Measurements from ENCODE around the gene HS6ST2. TPM values are rescaled to one million over a fixed set of nuclear protein-coding genes. Genes with fewer than 3 reads are reported as not detected.

The HS6ST2 gene
- total RNA-seq, 2 experiments from 2014 or later = 0.75 to 0.81 TPM

- ChIA-PET CTCF (no interaction called here), POLR2A (no interaction called here)
- Mint-ChIP-seq H3K9me3 (no peaks in the 10 kb centered on the region), H3K36me3 (no peaks in the 10 kb centered on the region), H3K4me3 (no peak overlapping the region), H3K4me1 (ENCODE audit: low read depth) (no peaks in the 10 kb centered on the region), H3K27ac (no peak overlapping the region), H3K27me3 (peaks cover 2% of the 10 kb centered on the region)
- DNase-seq = no peak
- intact Hi-C loops (cut with micrococcal nuclease) = no loop called here
Measured at GRCh38 chrX:132802033-132802432, 156.4 kb downstream of the HS6ST2 start.

GRCh38 chrX:132795181-132795580 is 163.2 kb downstream of the HS6ST2 start:
- Mint-ChIP-seq H3K27me3 (peaks cover 2% of the 10 kb centered on the region), H3K27ac (no peak overlapping the region), H3K9me3 (no peaks in the 10 kb centered on the region), H3K4me3 (no peak overlapping the region), H3K4me1 (ENCODE audit: low read depth) (no peaks in the 10 kb centered on the region), H3K36me3 (no peaks in the 10 kb centered on the region)
- intact Hi-C loops (cut with micrococcal nuclease) = no loop called here
- ChIA-PET CTCF (no interaction called here), POLR2A (no interaction called here)
- DNase-seq = no peak

GRCh38 chrX:132791714-132792113 is 166.7 kb downstream of the HS6ST2 start:
- ChIA-PET POLR2A (interaction anchor here (0.7 kb wide), 1 partner anchor 18 kb away, joined by 3 read pairs; no protein-coding TSS in a partner anchor), CTCF (interaction anchor here (0.7 kb wide), 1 partner anchor 11 kb away, joined by 3 read pairs; no protein-coding TSS in a partner anchor)
- no peak overlapping the region for H3K27ac Mint-ChIP-seq
- H3K27me3 Mint-ChIP-seq = no peaks in the 10 kb centered on the region
- no peaks in the 10 kb centered on the region for H3K9me3 Mint-ChIP-seq
- intact Hi-C loops (cut with micrococcal nuclease) = no loop called here
- H3K4me3 Mint-ChIP-seq = no peak overlapping the region
- no peak for DNase-seq
- no peaks in the 10 kb centered on the region for H3K36me3 Mint-ChIP-seq
- no peaks in the 10 kb centered on the region for H3K4me1 Mint-ChIP-seq (ENCODE audit: low read depth)

GRCh38 chrX:132790329-132790728 is 168.1 kb downstream of the HS6ST2 start:
- H3K4me3 Mint-ChIP-seq = no peak overlapping the region
- H3K27me3 Mint-ChIP-seq = no peaks in the 10 kb centered on the region
- ChIA-PET POLR2A (no interaction called here), CTCF (no interaction called here)
- DNase-seq = no peak
- no peaks in the 10 kb centered on the region for H3K9me3 Mint-ChIP-seq
- H3K36me3 Mint-ChIP-seq = no peaks in the 10 kb centered on the region
- no peak overlapping the region for H3K27ac Mint-ChIP-seq
- H3K4me1 Mint-ChIP-seq (ENCODE audit: low read depth) = peaks cover 3% of the 10 kb centered on the region
- intact Hi-C loops (cut with micrococcal nuclease) = no loop called here

- Mint-ChIP-seq H3K4me3 (no peak overlapping the region), H3K9me3 (no peaks in the 10 kb centered on the region), H3K27me3 (no peaks in the 10 kb centered on the region), H3K36me3 (no peaks in the 10 kb centered on the region), H3K4me1 (ENCODE audit: low read depth) (peaks cover 3% of the 10 kb centered on the region), H3K27ac (no peak overlapping the region)
- DNase-seq = no peak
- ChIA-PET CTCF (interaction anchor here (0.9 kb wide), 1 partner anchor 11 kb away, joined by 3 read pairs; no protein-coding TSS in a partner anchor), POLR2A (interaction anchor here (1.3 kb wide), 1 partner anchor 11 kb away, joined by 4 read pairs; no protein-coding TSS in a partner anchor)
- intact Hi-C loops (cut with micrococcal nuclease) = loop anchor here (1.0 kb wide), 1 partner anchor 11 kb away; no protein-coding TSS in a partner anchor
Measured at GRCh38 chrX:132786217-132786616, 172.2 kb downstream of the HS6ST2 start.

- Mint-ChIP-seq H3K9me3 (no peaks in the 10 kb centered on the region), H3K4me1 (ENCODE audit: low read depth) (peaks cover 24% of the 10 kb centered on the region), H3K4me3 (no peak overlapping the region), H3K27me3 (no peaks in the 10 kb centered on the region), H3K27ac (no peak overlapping the region), H3K36me3 (no peaks in the 10 kb centered on the region)
- POLR2A ChIA-PET = no interaction called here
- intact Hi-C loops (cut with micrococcal nuclease) = loop anchor here (5.0 kb wide), 1 partner anchor 962 kb away; no protein-coding TSS in a partner anchor
- CTCF ChIA-PET = no interaction called here
- no peak for DNase-seq
Measured at GRCh38 chrX:132778917-132779316, 179.5 kb downstream of the HS6ST2 start.

GRCh38 chrX:132776486-132777210 is 181.8 kb downstream of the HS6ST2 start:
- no peaks in the 10 kb centered on the region for H3K9me3 Mint-ChIP-seq
- peaks cover 24% of the 10 kb centered on the region for H3K4me1 Mint-ChIP-seq (ENCODE audit: low read depth)
- ChIA-PET POLR2A (no interaction called here), CTCF (no interaction called here)
- no peaks in the 10 kb centered on the region for H3K36me3 Mint-ChIP-seq
- H3K4me3 Mint-ChIP-seq = no peak overlapping the region
- H3K27ac Mint-ChIP-seq = no peak overlapping the region
- intact Hi-C loops (cut with micrococcal nuclease) = loop anchor here (5.0 kb wide), 1 partner anchor 959 kb away; no protein-coding TSS in a partner anchor
- DNase-seq = peak; percentile 8
- no peaks in the 10 kb centered on the region for H3K27me3 Mint-ChIP-seq

- peak overlapping the region; percentile 60 for H3K27ac Mint-ChIP-seq
- H3K4me3 Mint-ChIP-seq = no peak overlapping the region
- CTCF ChIA-PET = interaction anchor here (0.7 to 1.9 kb wide), 5 partner anchors 11 to 963 kb away, joined by 3 to 5 read pairs (median 3); no protein-coding TSS in a partner anchor
- DNase-seq = peak; percentile 37
- H3K9me3 Mint-ChIP-seq = no peaks in the 10 kb centered on the region
- no peaks in the 10 kb centered on the region for H3K27me3 Mint-ChIP-seq
- H3K36me3 Mint-ChIP-seq = no peaks in the 10 kb centered on the region
- intact Hi-C loops (cut with micrococcal nuclease) = loop anchor here (1.0 to 5.0 kb wide), 5 partner anchors 11 to 958 kb away; no protein-coding TSS in a partner anchor
- H3K4me1 Mint-ChIP-seq (ENCODE audit: low read depth) = peaks cover 24% of the 10 kb centered on the region
- POLR2A ChIA-PET = interaction anchor here (0.5 to 1.4 kb wide), 7 partner anchors 11 to 1412 kb away, joined by 3 to 10 read pairs (median 4); no protein-coding TSS in a partner anchor
Measured at GRCh38 chrX:132775263-132775823, 183.1 kb downstream of the HS6ST2 start.

GRCh38 chrX:132774010-132774714 is 184.3 kb downstream of the HS6ST2 start:
- no peaks in the 10 kb centered on the region for H3K36me3 Mint-ChIP-seq
- no peaks in the 10 kb centered on the region for H3K9me3 Mint-ChIP-seq
- peaks cover 24% of the 10 kb centered on the region for H3K4me1 Mint-ChIP-seq (ENCODE audit: low read depth)
- H3K27me3 Mint-ChIP-seq = no peaks in the 10 kb centered on the region
- DNase-seq = no peak
- ChIA-PET POLR2A (interaction anchor here (0.6 to 1.4 kb wide), 4 partner anchors 17 to 41 kb away, joined by 3 read pairs; no protein-coding TSS in a partner anchor), CTCF (interaction anchor here (1.3 to 1.9 kb wide), 2 partner anchors 36 to 37 kb away, joined by 3 to 5 read pairs; no protein-coding TSS in a partner anchor)
- intact Hi-C loops (cut with micrococcal nuclease) = no loop called here
- no peak overlapping the region for H3K4me3 Mint-ChIP-seq
- H3K27ac Mint-ChIP-seq = no peak overlapping the region

GRCh38 chrX:132769609-132770008 is 188.8 kb downstream of the HS6ST2 start:
- no peaks in the 10 kb centered on the region for H3K36me3 Mint-ChIP-seq
- intact Hi-C loops (cut with micrococcal nuclease) = no loop called here
- ChIA-PET CTCF (interaction anchor here (0.5 to 1.5 kb wide), 2 partner anchors 29 to 669 kb away, joined by 3 read pairs; no protein-coding TSS in a partner anchor), POLR2A (no interaction called here)
- H3K27me3 Mint-ChIP-seq = peaks cover 1% of the 10 kb centered on the region
- DNase-seq = no peak
- no peak overlapping the region for H3K27ac Mint-ChIP-seq
- H3K4me3 Mint-ChIP-seq = no peak overlapping the region
- H3K4me1 Mint-ChIP-seq (ENCODE audit: low read depth) = peaks cover 3% of the 10 kb centered on the region
- no peaks in the 10 kb centered on the region for H3K9me3 Mint-ChIP-seq

- ChIA-PET CTCF (no interaction called here), POLR2A (no interaction called here)
- no peaks in the 10 kb centered on the region for H3K9me3 Mint-ChIP-seq
- H3K36me3 Mint-ChIP-seq = no peaks in the 10 kb centered on the region
- no peak overlapping the region for H3K4me3 Mint-ChIP-seq
- intact Hi-C loops (cut with micrococcal nuclease) = no loop called here
- H3K4me1 Mint-ChIP-seq (ENCODE audit: low read depth) = no peaks in the 10 kb centered on the region
- peaks cover 1% of the 10 kb centered on the region for H3K27me3 Mint-ChIP-seq
- no peak overlapping the region for H3K27ac Mint-ChIP-seq
- no peak for DNase-seq
Measured at GRCh38 chrX:132766452-132766851, 192.0 kb downstream of the HS6ST2 start.

- POLR2A ChIA-PET = no interaction called here
Measured at GRCh38 chrX:132763528-132763927, 194.9 kb downstream of the HS6ST2 start.

More at GRCh38 chrX:132763528-132763927, 194.9 kb downstream of the HS6ST2 start:
- Mint-ChIP-seq H3K9me3 (no peaks in the 10 kb centered on the region), H3K36me3 (no peaks in the 10 kb centered on the region), H3K4me3 (no peak overlapping the region), H3K4me1 (ENCODE audit: low read depth) (no peaks in the 10 kb centered on the region), H3K27me3 (peaks cover 1% of the 10 kb centered on the region), H3K27ac (no peak overlapping the region)
- intact Hi-C loops (cut with micrococcal nuclease) = no loop called here
- DNase-seq = no peak
- CTCF ChIA-PET = no interaction called here

All from activated CD4-positive, alpha-beta memory T cell treated with anti-CD3 and anti-CD28 coated beads for 36 hours (primary cell).